HepG2 (cell line): ENCODE results near the gene DYRK1B. TPM values are rescaled to one million over a fixed set of nuclear protein-coding genes. Genes with fewer than 3 reads are reported as not detected.

Experiments
- ATAC-seq: fragments of 200-7000 bp; cut with Tn5 transposase; 3 replicates; pipeline ENCODE4 v1.9.1; 2020; ENCODE audit warnings: mild to moderate bottlenecking, moderate library complexity
- BruUV-seq: library from RNA; stranded (reverse); fragments of 400-500 nt; replicated peaks from 2 replicates; lab custom pipeline; 2021; lab: Mats Ljungman, UMichigan
- CTCF ChIA-PET: fragments of 300-600 bp; formaldehyde crosslinking; extraction: SDS; loops from one replicate; lab custom pipeline; 2021; ENCODE audit warnings: low total read pairs, inconsistent platforms, low intra/inter-chr PET ratio; lab: Yijun Ruan, JAX
- POLR2A ChIA-PET: fragments of 350-600 bp; sonication (Branson Sonifier 250); formaldehyde crosslinking; loops from one replicate; lab custom pipeline; 2020; ENCODE audit warnings: antibody characterized with exemption, inconsistent platforms; lab: Yijun Ruan, JAX
- DNase-seq: peaks from one replicate; pipeline ENCODE4 v3.0.0-alpha.2; 2015; ENCODE audit warnings: low spot score
- FAIRE-seq: peaks from 3 replicates; lab custom pipeline; 2011; peaks lifted over from hg19 to GRCh38; lab: Jason Lieb, UNC
- H2AFZ ChIP-seq: one replicate; pipeline ENCODE4 v1.6.1; 2011; ENCODE audit warnings: low read length, inconsistent platforms
- H3K27ac ChIP-seq: fragments of 300-600 bp; 3 replicates; pipeline ENCODE4 v1.8.0; 2011; ENCODE audit warnings: mixed run types, mild to moderate bottlenecking, mixed read lengths, low read length, inconsistent platforms; ENCODE audit not compliant: insufficient read depth; ENCODE audit errors: extremely low read length
- H3K27me3 ChIP-seq, 2 experiments: fragments of 200-600 bp in 1 of 2; 2 replicates in 1 of 2; 3 replicates in 1 of 2; pipeline versions ENCODE4 v1.6.0 to v1.8.0; 2011; ENCODE audit warnings: low read length in 2 of 2, mild to moderate bottlenecking in 2 of 2, moderate library complexity in 2 of 2, inconsistent platforms in 1 of 2; ENCODE audit not compliant: insufficient read depth in 2 of 2, control insufficient read depth in 1 of 2
- H3K36me3 ChIP-seq, 2 experiments: fragments of 200-600 bp in 1 of 2; replicated peaks in 1 of 2; 2 replicates in 1 of 2; 3 replicates in 1 of 2; pipeline versions ENCODE4 v1.5.1 to v1.8.0; 2011; ENCODE audit warnings: low read length in 2 of 2, inconsistent platforms in 1 of 2; ENCODE audit not compliant: insufficient read depth in 2 of 2, control insufficient read depth in 1 of 2
- H3K4me1 ChIP-seq: 2 replicates; pipeline ENCODE4 v1.5.1; 2012; ENCODE audit warnings: low read length, inconsistent platforms; ENCODE audit not compliant: insufficient read depth
- H3K4me2 ChIP-seq: 2 replicates; pipeline ENCODE4 v1.6.0; 2011; ENCODE audit warnings: low read depth, low read length, inconsistent platforms
- H3K4me3 ChIP-seq, 3 experiments: fragments of 200-600 bp in 1 of 3; sonication (generic), shearing (Covaris generic) in 1 of 3; replicated peaks in 1 of 3; 2 replicates each; pipeline ENCODE4 v1.5.1; 2011 to 2016; ENCODE audit warnings: low read length in 3 of 3, inconsistent platforms in 2 of 3, low read depth in 2 of 3, mild to moderate bottlenecking in 2 of 3, control low read depth in 1 of 3, mixed read lengths in 1 of 3; ENCODE audit not compliant: insufficient read depth in 1 of 3
- H3K79me2 ChIP-seq: one replicate; pipeline ENCODE4 v1.6.1; 2011; ENCODE audit warnings: low read length, inconsistent platforms; ENCODE audit not compliant: insufficient read depth
- H3K9ac ChIP-seq: 2 replicates; pipeline ENCODE4 v1.6.0; 2011; ENCODE audit warnings: mild to moderate bottlenecking, low read depth, low read length, inconsistent platforms; ENCODE audit not compliant: insufficient read depth
- H3K9me3 ChIP-seq: 2 replicates; pipeline ENCODE4 v1.5.1; 2012; ENCODE audit warnings: mild to moderate bottlenecking, low read length
- H4K20me1 ChIP-seq: 2 replicates; pipeline ENCODE4 v1.6.0; 2011; ENCODE audit warnings: inconsistent platforms, mild to moderate bottlenecking, low read length, moderate library complexity; ENCODE audit not compliant: insufficient read depth
- ETV5 ChIP-seq: IDR thresholded peaks from 2 replicates; pipeline ENCODE4 v1.6.1; 2018; ENCODE audit warnings: missing biosample characterization, missing genetic modification reagents, inconsistent platforms, borderline replicate concordance
- FOXK2 ChIP-seq: fragments of 450-650 bp; IDR thresholded peaks from 2 replicates; pipeline ENCODE4 v1.6.1; 2016
- MEIS1 ChIP-seq: sonication (generic); formaldehyde crosslinking; IDR thresholded peaks from 2 replicates; pipeline ENCODE4 v1.9.0; 2021; ENCODE audit warnings: mild to moderate bottlenecking, missing genetic modification reagents, moderate library complexity, borderline replicate concordance
- MLX ChIP-seq: IDR thresholded peaks from 2 replicates; pipeline ENCODE4 v1.6.1; 2016
- NFIB ChIP-seq: sonication (generic); formaldehyde crosslinking; IDR thresholded peaks from 2 replicates; pipeline ENCODE4 v1.9.0; 2021; ENCODE audit warnings: missing genetic modification reagents, mild to moderate bottlenecking, borderline replicate concordance
- NFKB2 ChIP-seq: sonication (generic); formaldehyde crosslinking; IDR thresholded peaks from 2 replicates; pipeline ENCODE4 v1.4.0; 2020; ENCODE audit warnings: missing genetic modification reagents, borderline replicate concordance
- PAF1 ChIP-seq: IDR thresholded peaks from 2 replicates; pipeline ENCODE4 v1.6.1; 2016; ENCODE audit warnings: missing genetic modification reagents, missing compliant biosample characterization
- PHF21A ChIP-seq: sonication (generic); formaldehyde crosslinking; IDR thresholded peaks from 2 replicates; pipeline ENCODE4 v1.5.0; 2020; ENCODE audit warnings: mild to moderate bottlenecking, missing genetic modification reagents
- POGK ChIP-seq: sonication (generic); formaldehyde crosslinking; conservative IDR thresholded peaks from 2 replicates; pipeline ENCODE4 v1.8.0; 2022; ENCODE audit warnings: mild to moderate bottlenecking, moderate library complexity, missing genetic modification reagents
- TAF15 ChIP-seq: fragments of 200-400 bp; formaldehyde crosslinking; IDR thresholded peaks from one replicate; pipeline ENCODE4 v1.6.1; 2018; ENCODE audit warnings: mild to moderate bottlenecking, low read depth, low read length; ENCODE audit not compliant: poor library complexity, severe bottlenecking
- ZNF207 ChIP-seq: fragments of 450-650 bp; IDR thresholded peaks from 2 replicates; pipeline ENCODE4 v1.6.1; 2016; ENCODE audit warnings: antibody characterized with exemption, borderline replicate concordance
- ZNF350 ChIP-seq: sonication (generic); formaldehyde crosslinking; IDR thresholded peaks from 2 replicates; pipeline ENCODE4 v1.4.0; 2020; ENCODE audit warnings: mild to moderate bottlenecking, low read depth, missing genetic modification reagents, borderline replicate concordance
- ZNF484 ChIP-seq: sonication (generic); formaldehyde crosslinking; IDR thresholded peaks from 2 replicates; pipeline ENCODE4 v1.5.1; 2020; ENCODE audit warnings: mild to moderate bottlenecking, low read depth, missing genetic modification reagents, borderline replicate concordance
- WGBS: methylation state at CpG from one replicate; pipeline ENCODE4 v1.1.6; 2017; ENCODE audit warnings: low lambda C conversion rate; 5-methylcytosine and 5-hydroxymethylcytosine counted together
- in situ Hi-C: cut with HindIII; loops from 2 replicates; pipeline ENCODE4 v1.10.0; 2017; ENCODE audit warnings: low pct_unique_long_range_greater_than_20kb; ENCODE audit not compliant: extremely low pct_ligation_motif_present
- intact Hi-C: fragments of 100-400 bp; cut with micrococcal nuclease; formaldehyde crosslinking; loops from one replicate; pipeline ENCODE4 v1.10.0; 2022; ENCODE audit not compliant: unreplicated experiment
- polyA plus RNA-seq, 8 experiments: library from polyadenylated mRNA; depleted of rRNA in 3 of 8; stranded (reverse) in 7 of 8; unstranded in 1 of 8; fragments of >200 nt; fragmentation: Illumina TruSeq in 4 of 8; extraction: Trizol in 4 of 8; gene quantifications; 2 replicates each; pipeline versions ENCODE4 v1.2.1 to v1.2.3, GENCODE V29; 2011 to 2016; ENCODE audit warnings: low read depth in 4 of 8, missing spikeins in 1 of 8, mixed read lengths in 1 of 8; ENCODE audit not compliant: insufficient read depth in 1 of 8
- total RNA-seq, 5 experiments: library from RNA; depleted of rRNA; stranded (reverse); fragments of >200 nt; fragmentation: Illumina TruSeq; extraction: Trizol; gene quantifications; 2 replicates each; pipeline ENCODE4 v1.2.3, GENCODE V29; 2016; ENCODE audit warnings: low read depth in 1 of 5

Gene DYRK1B
- total and polyA plus RNA-seq, 2 of the 13 experiments (the other 11 are each of a cell fraction or from before 2014, with no cell fraction given) = 0.82 to 1.3 TPM

GRCh38 chr19:39865953-39866352, 32.0 kb upstream of the DYRK1B start:
- Histone ChIP-seq H3K4me1 (no peaks in the 10 kb centered on the region), H3K9me3 (no peaks in the 10 kb centered on the region), H3K9ac (no peak overlapping the region), H3K4me3 (no peak overlapping the region), H3K27ac (no peak overlapping the region), H3K4me2 (no peak overlapping the region), H3K27me3 (no peaks in the 10 kb centered on the region), H3K79me2 (no peaks in the 10 kb centered on the region), H2AFZ (no peak overlapping the region), H4K20me1 (no peaks in the 10 kb centered on the region), H3K36me3 (peaks cover 2 to 11% of the 10 kb centered on the region in 2 experiments; a peak in 1 of 5 replicates)
- DNase-seq (no peak), ATAC-seq (no peak), FAIRE-seq (no peak)
- TF ChIP-seq ZNF207 (no peak), NFIB (CRISPR knock-in tag) (no peak), ETV5 (no peak), NFKB2 (CRISPR knock-in tag) (no peak)
- 97% methylated on average over 5 of the region's 5 CpGs for WGBS
- intact Hi-C loops = no loop called here
- no TSS peak for BruUV-seq
- POLR2A ChIA-PET = no interaction called here
- CTCF ChIA-PET = no interaction called here
- in situ Hi-C loops = no loop called here

- ATAC-seq (no peak), FAIRE-seq (no peak), DNase-seq (no peak)
- no peak overlapping the region for H3K27ac ChIP-seq
- no peak overlapping the region for H3K9ac ChIP-seq
- no peak overlapping the region for H2AFZ ChIP-seq
- CTCF ChIA-PET = no interaction called here
- peaks cover 2 to 11% of the 10 kb centered on the region in 2 experiments; a peak in 1 of 5 replicates for H3K36me3 ChIP-seq
- POLR2A ChIA-PET = no interaction called here
- no peaks in the 10 kb centered on the region for H3K4me1 ChIP-seq
- BruUV-seq = no TSS peak
- intact Hi-C loops = no loop called here
- H3K4me3 ChIP-seq = no peak overlapping the region
- H3K79me2 ChIP-seq = no peaks in the 10 kb centered on the region
- H4K20me1 ChIP-seq = no peaks in the 10 kb centered on the region
- TF ChIP-seq MLX (CRISPR knock-in tag) (no peak), FOXK2 (no peak), TAF15 (no peak), MEIS1 (no peak), PHF21A (no peak), POGK (CRISPR knock-in tag) (no peak), ZNF484 (CRISPR knock-in tag) (no peak), ZNF350 (CRISPR knock-in tag) (no peak), PAF1 (CRISPR knock-in tag) (no peak)
- TF ChIP-seq, all 625 proteins: peak for 0
- H3K27me3 ChIP-seq = no peaks in the 10 kb centered on the region
- 97% methylated on average over 2 of the region's 2 CpGs for WGBS
- in situ Hi-C loops = no loop called here
- no peak overlapping the region for H3K4me2 ChIP-seq
- no peaks in the 10 kb centered on the region for H3K9me3 ChIP-seq
Observed at GRCh38 chr19:39865186-39865585, 31.2 kb upstream of the DYRK1B start.
